HEK293 (cell line): ENCODE results near the gene CREBBP.

ENCODE experiments used
- KLF1 ChIP-seq: fragments of 450-650 bp; formaldehyde crosslinking; IDR thresholded peaks from 2 replicates; pipeline ENCODE4 v1.5.1; 2016; ENCODE audit warnings: missing biosample characterization, missing genetic modification characterization
- SP3 ChIP-seq: fragments of 450-650 bp; formaldehyde crosslinking; IDR thresholded peaks from 2 replicates; pipeline ENCODE4 v1.5.1; 2016; ENCODE audit warnings: missing biosample characterization, missing genetic modification characterization
- ZNF274 ChIP-seq, 2 experiments: fragments of 200-500 bp in 1 of 2; fragments of 450-650 bp in 1 of 2; sonication (Bioruptor generic) in 1 of 2; formaldehyde crosslinking in 1 of 2; IDR thresholded peaks; 2 replicates each; pipeline versions ENCODE4 v1.5.1 to v1.6.1; 2014 to 2016; ENCODE audit warnings: borderline replicate concordance in 1 of 2, inconsistent platforms in 1 of 2, low read length in 1 of 2, missing biosample characterization in 1 of 2, missing genetic modification characterization in 1 of 2
- ZNF529 ChIP-seq: fragments of 450-650 bp; formaldehyde crosslinking; IDR thresholded peaks from 2 replicates; pipeline ENCODE4 v1.5.1; 2017; ENCODE audit warnings: missing genetic modification characterization, missing biosample characterization; ENCODE audit not compliant: insufficient replicate concordance
- ZNF530 ChIP-seq: fragments of 450-650 bp; formaldehyde crosslinking; IDR thresholded peaks from 2 replicates; pipeline ENCODE4 v1.5.1; 2016; ENCODE audit warnings: low read depth, missing biosample characterization, missing genetic modification characterization
- ZSCAN16 ChIP-seq: fragments of 450-650 bp; formaldehyde crosslinking; IDR thresholded peaks from 2 replicates; pipeline ENCODE4 v1.5.1; 2016; ENCODE audit warnings: missing biosample characterization, missing genetic modification characterization
- TF ChIP-seq, protein P1 (sequence below): fragments of 450-650 bp; formaldehyde crosslinking; IDR thresholded peaks from 2 replicates; pipeline ENCODE4 v1.5.1; 2016; ENCODE audit warnings: missing biosample characterization, missing genetic modification characterization

- TF ChIP-seq ZNF530 (tag by site-specific recombination) (no peak), ZNF529 (no peak), KLF1 (no peak), SP3 (tag by site-specific recombination) (no peak), ZNF274 (IDR thresholded peaks at IDR 0.05; ENCODE audit: low read length) (no peak), ZNF274 (tag by site-specific recombination; IDR thresholded peaks at IDR 0.05; ENCODE audit: borderline replicate concordance) (no peak), ZSCAN16 (tag by site-specific recombination) (no peak)
- TF ChIP-seq, protein P1, sequence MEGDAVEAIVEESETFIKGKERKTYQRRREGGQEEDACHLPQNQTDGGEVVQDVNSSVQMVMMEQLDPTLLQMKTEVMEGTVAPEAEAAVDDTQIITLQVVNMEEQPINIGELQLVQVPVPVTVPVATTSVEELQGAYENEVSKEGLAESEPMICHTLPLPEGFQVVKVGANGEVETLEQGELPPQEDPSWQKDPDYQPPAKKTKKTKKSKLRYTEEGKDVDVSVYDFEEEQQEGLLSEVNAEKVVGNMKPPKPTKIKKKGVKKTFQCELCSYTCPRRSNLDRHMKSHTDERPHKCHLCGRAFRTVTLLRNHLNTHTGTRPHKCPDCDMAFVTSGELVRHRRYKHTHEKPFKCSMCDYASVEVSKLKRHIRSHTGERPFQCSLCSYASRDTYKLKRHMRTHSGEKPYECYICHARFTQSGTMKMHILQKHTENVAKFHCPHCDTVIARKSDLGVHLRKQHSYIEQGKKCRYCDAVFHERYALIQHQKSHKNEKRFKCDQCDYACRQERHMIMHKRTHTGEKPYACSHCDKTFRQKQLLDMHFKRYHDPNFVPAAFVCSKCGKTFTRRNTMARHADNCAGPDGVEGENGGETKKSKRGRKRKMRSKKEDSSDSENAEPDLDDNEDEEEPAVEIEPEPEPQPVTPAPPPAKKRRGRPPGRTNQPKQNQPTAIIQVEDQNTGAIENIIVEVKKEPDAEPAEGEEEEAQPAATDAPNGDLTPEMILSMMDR (tag by site-specific recombination), result no peak
These were observed 166.8 kb downstream of the CREBBP start for GRCh38 chr16:3713587-3714242.
